Neuron (in vitro differentiated cells): Measurements from ENCODE around the gene FNDC3B.

Experiments used
- H2AFZ ChIP-seq: one replicate; pipeline ENCODE4 v1.6.1; 2013; ENCODE audit warnings: low read depth, mild to moderate bottlenecking, inconsistent platforms, low read length, moderate library complexity
- H3K27me3 ChIP-seq: one replicate; pipeline ENCODE4 v1.6.1; 2013; ENCODE audit warnings: low read length; ENCODE audit not compliant: insufficient read depth
- H3K36me3 ChIP-seq: one replicate; pipeline ENCODE4 v1.6.1; 2013; ENCODE audit warnings: low read length; ENCODE audit not compliant: insufficient read depth
- H3K4me1 ChIP-seq: one replicate; pipeline ENCODE4 v1.6.1; 2013; ENCODE audit warnings: low read length; ENCODE audit not compliant: insufficient read depth
- H3K4me3 ChIP-seq: 2 replicates; pipeline ENCODE4 v1.5.1; 2013; ENCODE audit warnings: mild to moderate bottlenecking, low read length, moderate library complexity
- H3K9me3 ChIP-seq: one replicate; pipeline ENCODE4 v1.6.1; 2013; ENCODE audit warnings: low read length

Gene FNDC3B

DNA sequence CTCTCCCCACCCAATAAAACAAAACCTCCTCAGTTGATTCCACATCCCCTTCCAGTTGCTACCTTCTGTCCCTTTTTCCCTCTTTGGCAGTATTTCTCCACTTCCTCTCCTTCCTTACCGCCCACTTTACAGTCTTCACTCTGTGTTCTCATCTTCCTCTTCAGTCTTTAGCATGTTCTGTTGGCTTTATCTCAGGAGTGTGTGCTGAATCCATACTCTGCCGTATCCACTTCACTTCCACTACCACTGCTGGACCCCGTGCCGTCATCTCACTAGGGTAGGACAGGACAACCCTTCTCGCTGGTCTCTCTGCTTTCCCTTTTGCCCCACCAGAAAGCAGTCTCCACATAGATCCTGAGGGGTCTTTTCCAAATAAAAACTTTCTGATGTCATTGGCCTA lies 74.3 kb downstream of the FNDC3B start:
- peaks cover 33% of the 10 kb centered on the region for H3K36me3 ChIP-seq
- H3K4me1 ChIP-seq, result peaks cover 14% of the 10 kb centered on the region
- no peaks in the 10 kb centered on the region for H3K27me3 ChIP-seq
- H3K9me3 ChIP-seq, result no peaks in the 10 kb centered on the region
- no peak overlapping the region for H3K4me3 ChIP-seq
- H2AFZ ChIP-seq, result no peak overlapping the region

GRCh38 chr3:172115059-172115458 lies 75.7 kb downstream of the FNDC3B start:
- Histone ChIP-seq H2AFZ (no peak overlapping the region), H3K4me1 (peaks cover 14% of the 10 kb centered on the region), H3K27me3 (no peaks in the 10 kb centered on the region), H3K9me3 (no peaks in the 10 kb centered on the region), H3K4me3 (no peak overlapping the region), H3K36me3 (peaks cover 35% of the 10 kb centered on the region)

DNA sequence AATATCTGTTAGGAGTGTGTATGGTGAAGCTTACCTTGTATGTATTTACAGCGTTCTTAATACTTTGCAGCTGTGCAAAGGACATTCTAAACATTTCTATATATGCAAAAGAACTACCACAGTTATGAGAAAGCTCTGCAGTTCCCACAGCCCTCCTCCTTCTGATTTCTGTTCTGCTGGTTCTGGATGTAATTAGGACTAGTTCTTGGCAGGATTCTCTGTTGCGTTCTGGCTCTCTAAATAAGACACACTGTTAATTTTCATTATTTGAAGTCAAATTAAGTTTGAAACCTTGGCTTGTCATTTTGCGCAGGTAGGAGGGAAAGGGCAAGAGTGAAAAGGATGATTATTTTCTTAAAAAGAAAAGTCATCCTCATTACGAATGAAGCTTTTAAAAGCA lies 76.4 kb downstream of the FNDC3B start:
- H3K36me3 ChIP-seq, result peaks cover 36% of the 10 kb centered on the region

GRCh38 chr3:172118019-172118418 lies 78.6 kb downstream of the FNDC3B start:
- no peaks in the 10 kb centered on the region for H3K27me3 ChIP-seq
- H2AFZ ChIP-seq, result no peak overlapping the region
- H3K9me3 ChIP-seq, result no peaks in the 10 kb centered on the region
- H3K36me3 ChIP-seq, result peaks cover 45% of the 10 kb centered on the region
- H3K4me3 ChIP-seq, result no peak overlapping the region
- H3K4me1 ChIP-seq, result no peaks in the 10 kb centered on the region

More for the DNA sequence above, 76.4 kb downstream of the FNDC3B start:
- Histone ChIP-seq H3K9me3 (no peaks in the 10 kb centered on the region), H2AFZ (no peak overlapping the region), H3K27me3 (no peaks in the 10 kb centered on the region), H3K4me3 (no peak overlapping the region), H3K4me1 (peaks cover 14% of the 10 kb centered on the region)

GRCh38 chr3:172119266-172119969 lies 80.0 kb downstream of the FNDC3B start:
- no peak overlapping the region for H3K4me3 ChIP-seq
- no peaks in the 10 kb centered on the region for H3K4me1 ChIP-seq
- no peaks in the 10 kb centered on the region for H3K9me3 ChIP-seq
- peaks cover 44% of the 10 kb centered on the region for H3K36me3 ChIP-seq
- no peaks in the 10 kb centered on the region for H3K27me3 ChIP-seq
- H2AFZ ChIP-seq, result no peak overlapping the region

DNA sequence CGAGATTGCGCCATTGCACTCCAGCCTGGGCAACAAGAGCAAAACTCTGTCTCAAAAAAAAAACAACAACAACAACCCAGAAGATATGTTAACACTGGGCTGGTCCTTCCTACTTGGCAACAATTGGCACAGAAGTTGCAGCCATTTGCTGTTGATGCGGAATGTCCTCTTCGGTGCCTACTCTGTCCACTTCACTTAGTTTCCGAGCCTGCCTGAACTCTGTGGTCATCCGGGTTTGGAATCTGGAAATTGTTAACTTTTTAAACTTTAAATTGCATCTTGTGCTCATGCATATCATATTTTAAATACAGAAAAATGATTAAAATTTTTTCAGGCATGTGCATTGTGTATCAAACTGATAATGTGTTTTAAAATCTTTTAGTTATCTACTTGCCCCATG lies 81.5 kb downstream of the FNDC3B start:
- H3K36me3 ChIP-seq, result peaks cover 37% of the 10 kb centered on the region

GRCh38 chr3:172121981-172122380 lies 82.6 kb downstream of the FNDC3B start:
- peaks cover 25% of the 10 kb centered on the region for H3K4me1 ChIP-seq
- H2AFZ ChIP-seq, result no peak overlapping the region
- no peaks in the 10 kb centered on the region for H3K27me3 ChIP-seq
- no peaks in the 10 kb centered on the region for H3K9me3 ChIP-seq
- no peak overlapping the region for H3K4me3 ChIP-seq
- H3K36me3 ChIP-seq, result peaks cover 35% of the 10 kb centered on the region

More for the DNA sequence above, 81.5 kb downstream of the FNDC3B start:
- no peak overlapping the region for H3K4me3 ChIP-seq
- H3K4me1 ChIP-seq, result peaks cover 15% of the 10 kb centered on the region
- no peaks in the 10 kb centered on the region for H3K9me3 ChIP-seq
- no peaks in the 10 kb centered on the region for H3K27me3 ChIP-seq
- H2AFZ ChIP-seq, result no peak overlapping the region

DNA sequence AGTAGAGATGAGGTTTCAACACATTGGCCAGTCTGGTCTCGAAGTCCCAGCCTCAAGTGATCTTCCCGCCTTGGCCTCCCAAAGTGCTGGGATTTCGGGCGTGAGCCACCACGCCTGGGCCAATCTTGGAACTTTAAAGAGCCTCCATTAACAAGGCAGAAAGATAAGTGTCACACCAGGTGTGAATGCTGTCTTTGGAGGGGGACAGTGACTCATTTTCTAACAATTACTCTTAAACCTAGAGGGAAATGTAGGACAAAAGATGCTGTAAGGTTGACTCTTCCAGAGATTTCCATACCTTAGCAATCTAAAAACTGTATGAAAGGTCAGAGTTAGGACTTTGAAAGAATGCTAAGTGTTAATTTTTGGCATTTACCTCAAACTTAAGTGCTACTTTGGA lies 84.9 kb downstream of the FNDC3B start:
- H2AFZ ChIP-seq, result no peak overlapping the region
- H3K4me3 ChIP-seq, result no peak overlapping the region
- H3K4me1 ChIP-seq, result peaks cover 30% of the 10 kb centered on the region
- no peaks in the 10 kb centered on the region for H3K9me3 ChIP-seq
- no peaks in the 10 kb centered on the region for H3K27me3 ChIP-seq
- H3K36me3 ChIP-seq, result peaks cover 25% of the 10 kb centered on the region

DNA sequence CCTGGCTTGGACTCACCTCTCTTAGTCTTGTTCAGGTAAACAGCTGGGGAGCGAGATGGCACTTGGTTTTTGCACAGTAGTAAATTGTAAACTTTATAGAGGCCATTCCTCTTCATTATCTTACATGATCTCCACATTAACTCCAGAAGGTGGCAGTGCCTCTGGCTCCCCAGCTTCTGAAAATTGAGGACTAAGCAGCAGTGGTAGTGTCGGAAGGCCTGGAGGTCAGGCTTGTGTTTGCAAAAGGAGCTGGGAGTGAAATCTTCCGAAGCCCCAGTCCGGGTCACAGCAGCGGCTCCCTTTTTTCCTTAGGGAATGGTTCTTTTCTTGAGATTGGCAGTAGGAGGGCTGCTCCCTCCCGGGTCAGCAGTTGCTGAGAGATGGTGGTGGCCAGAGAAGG lies 85.7 kb downstream of the FNDC3B start:
- Histone ChIP-seq H3K4me1 (peaks cover 33% of the 10 kb centered on the region), H3K36me3 (peaks cover 23% of the 10 kb centered on the region), H2AFZ (no peak overlapping the region), H3K27me3 (no peaks in the 10 kb centered on the region), H3K9me3 (no peaks in the 10 kb centered on the region), H3K4me3 (no peak overlapping the region)

DNA sequence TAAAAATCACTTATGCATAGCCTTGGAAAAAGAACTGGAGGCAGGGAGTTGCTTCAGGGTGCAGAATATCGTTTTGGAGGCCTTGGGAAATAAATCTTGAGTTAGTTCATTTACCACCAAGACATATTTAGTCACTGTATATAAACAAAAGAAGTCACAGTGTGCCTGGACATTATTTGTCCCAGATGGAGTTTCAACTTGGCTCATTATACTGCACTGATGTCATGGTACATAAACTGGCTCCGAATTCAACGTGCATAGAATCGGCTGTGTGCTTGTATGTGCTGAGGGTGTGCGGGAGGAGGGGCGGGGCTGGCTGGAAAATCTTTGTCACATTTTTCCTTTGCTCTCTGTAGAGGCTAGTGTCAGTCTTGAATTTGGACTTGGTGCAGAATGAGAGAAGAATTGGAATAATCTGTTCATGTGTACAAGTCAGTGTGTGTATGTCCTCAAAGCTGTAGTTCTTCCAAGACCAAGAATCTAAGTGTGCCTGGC lies 86.6 kb downstream of the FNDC3B start:
- Histone ChIP-seq H3K4me3 (peak overlapping the region; percentile 11), H3K36me3 (peaks cover 20% of the 10 kb centered on the region), H3K9me3 (no peaks in the 10 kb centered on the region), H3K4me1 (peaks cover 39% of the 10 kb centered on the region), H2AFZ (no peak overlapping the region), H3K27me3 (no peaks in the 10 kb centered on the region)

- Histone ChIP-seq H3K36me3 (peaks cover 20% of the 10 kb centered on the region), H3K27me3 (no peaks in the 10 kb centered on the region), H3K4me3 (peak overlapping the region; percentile 11), H3K4me1 (peaks cover 39% of the 10 kb centered on the region), H3K9me3 (no peaks in the 10 kb centered on the region), H2AFZ (no peak overlapping the region)
These were observed 87.4 kb downstream of the FNDC3B start for GRCh38 chr3:172126741-172127140.

- H3K4me3 ChIP-seq, result no peak overlapping the region
- no peaks in the 10 kb centered on the region for H3K27me3 ChIP-seq
- H3K36me3 ChIP-seq, result peaks cover 20% of the 10 kb centered on the region
- H3K9me3 ChIP-seq, result no peaks in the 10 kb centered on the region
- no peak overlapping the region for H2AFZ ChIP-seq
- peaks cover 39% of the 10 kb centered on the region for H3K4me1 ChIP-seq
These were observed 87.8 kb downstream of the FNDC3B start for GRCh38 chr3:172127141-172127540.

DNA sequence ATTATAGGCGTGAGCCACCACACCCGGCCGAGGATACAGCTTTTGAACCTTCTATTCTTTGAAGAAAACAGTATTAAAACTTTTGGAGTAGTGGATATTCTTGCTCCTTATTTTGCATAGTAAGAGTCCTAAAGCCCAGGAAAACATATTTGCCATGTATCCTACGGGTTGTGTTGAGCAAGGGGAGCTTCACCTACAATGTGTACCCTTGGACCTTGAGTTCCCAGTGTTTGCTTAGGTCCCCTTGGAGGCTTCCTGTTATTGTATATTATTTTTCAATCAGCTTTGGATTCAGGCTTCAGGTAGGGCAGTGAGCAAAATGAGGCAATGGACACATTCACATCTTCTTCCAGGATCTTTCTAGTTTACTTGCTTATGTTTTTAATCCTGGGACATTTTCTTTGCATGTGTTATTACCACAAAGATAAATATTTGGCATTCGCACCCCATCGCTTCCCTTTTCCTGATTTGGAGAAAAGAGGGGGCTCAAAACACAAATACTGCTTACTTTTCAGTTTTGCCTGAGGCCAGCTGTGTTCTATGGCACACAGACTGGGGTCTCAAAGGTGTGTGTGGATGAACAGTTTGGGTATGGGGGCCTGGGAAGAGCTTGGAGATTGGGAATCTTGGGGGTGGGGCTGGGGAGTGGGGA lies 88.7 kb downstream of the FNDC3B start:
- Histone ChIP-seq H3K4me3 (no peak overlapping the region), H3K27me3 (no peaks in the 10 kb centered on the region), H3K4me1 (peaks cover 39% of the 10 kb centered on the region), H3K9me3 (no peaks in the 10 kb centered on the region), H3K36me3 (peaks cover 15% of the 10 kb centered on the region), H2AFZ (no peak overlapping the region)
